ENCODE measurements around the gene MRPL28. TPM values are rescaled to one million over a fixed set of nuclear protein-coding genes. Genes with fewer than 3 reads are reported as not detected.

MRPL28 gene
- total RNA-seq, 1 donor from 2014 or later = 47.8 TPM

GRCh38 chr16:373020-373598 is 2.8 kb upstream of the MRPL28 start:
- DNase-seq (ENCODE audit: low spot score in 2 of 2) = no peak
- no peaks in the 10 kb centered on the region for H3K27me3 ChIP-seq
- peaks cover 8 to 12% of the 10 kb centered on the region in 2 donors for H3K4me1 ChIP-seq
- no peak overlapping the region for H3K4me3 ChIP-seq
- no peak overlapping the region for H3K27ac ChIP-seq
- no peaks in the 10 kb centered on the region for H3K9me3 ChIP-seq
- intact Hi-C loops (cut with DNase I) = no loop called here
- TF ChIP-seq CTCF (IDR thresholded peaks at IDR 0.05) = no peak
- peaks cover 59 to 62% of the 10 kb centered on the region in 2 donors for H3K36me3 ChIP-seq

GRCh38 chr16:372302-372983 is 2.1 kb upstream of the MRPL28 start:
- no peaks in the 10 kb centered on the region for H3K27me3 ChIP-seq
- TF ChIP-seq CTCF (IDR thresholded peaks at IDR 0.05) = no peak
- peaks cover 63 to 68% of the 10 kb centered on the region in 2 donors for H3K36me3 ChIP-seq
- no peak overlapping the region for H3K27ac ChIP-seq
- H3K4me1 ChIP-seq = peaks cover 8 to 12% of the 10 kb centered on the region in 2 donors
- no peak for DNase-seq (ENCODE audit: low spot score in 2 of 2)
- H3K9me3 ChIP-seq = no peaks in the 10 kb centered on the region
- no peak overlapping the region for H3K4me3 ChIP-seq
- intact Hi-C loops (cut with DNase I) = no loop called here

GRCh38 chr16:371515-372301 is 1.4 kb upstream of the MRPL28 start:
- Histone ChIP-seq H3K36me3 (peaks cover 63 to 66% of the 10 kb centered on the region in 2 donors), H3K4me3 (no peak overlapping the region), H3K4me1 (peaks cover 8 to 12% of the 10 kb centered on the region in 2 donors), H3K9me3 (no peaks in the 10 kb centered on the region), H3K27me3 (no peaks in the 10 kb centered on the region), H3K27ac (no peak overlapping the region)
- DNase-seq (ENCODE audit: low spot score in 2 of 2) = no peak
- intact Hi-C loops (cut with DNase I) = no loop called here
- TF ChIP-seq CTCF (IDR thresholded peaks at IDR 0.05) = no peak

DNA sequence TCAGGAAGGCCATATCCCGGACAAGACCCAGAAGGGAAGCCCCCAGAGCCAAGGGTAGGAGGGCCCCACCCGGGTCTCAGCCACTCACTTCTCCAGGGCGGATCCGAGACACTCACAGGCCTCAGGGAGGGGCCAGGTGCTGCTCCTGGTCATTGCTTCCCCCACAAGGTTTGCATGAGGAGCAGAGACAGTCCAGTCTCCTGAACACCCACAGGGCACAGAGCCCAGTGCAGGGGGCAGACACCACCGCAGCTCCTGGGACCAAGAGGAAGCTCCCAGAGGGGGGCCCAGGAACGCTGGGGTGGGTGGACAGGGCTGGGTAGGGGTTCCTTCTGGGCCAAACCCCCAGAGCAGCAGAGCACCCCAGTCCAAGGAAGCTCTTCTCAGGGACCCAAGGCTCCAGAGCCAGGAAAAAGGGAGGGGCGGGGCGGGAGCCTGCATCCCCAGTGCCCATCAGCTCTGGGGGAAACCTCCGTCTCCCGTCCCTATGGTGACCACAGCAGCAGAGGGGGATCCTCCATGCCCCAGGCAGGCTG is 709 bp upstream of the MRPL28 start:
- peak overlapping the region in 1 of 2 donors; percentile 70 for H3K4me3 ChIP-seq
- no peaks in the 10 kb centered on the region for H3K27me3 ChIP-seq
- intact Hi-C loops (cut with DNase I) = loop anchor here (1.0 kb wide), 3 partner anchors 11 to 156 kb away; partner anchors contain the start of gene CAPN15
- no peak for DNase-seq (ENCODE audit: low spot score in 2 of 2)
- no peak for TF ChIP-seq CTCF (IDR thresholded peaks at IDR 0.05)
- peaks cover 63 to 65% of the 10 kb centered on the region in 2 donors for H3K36me3 ChIP-seq
- peak overlapping the region; percentile 36 to 59 for H3K27ac ChIP-seq
- H3K9me3 ChIP-seq = no peaks in the 10 kb centered on the region
- H3K4me1 ChIP-seq = peaks cover 8 to 12% of the 10 kb centered on the region in 2 donors

DNA sequence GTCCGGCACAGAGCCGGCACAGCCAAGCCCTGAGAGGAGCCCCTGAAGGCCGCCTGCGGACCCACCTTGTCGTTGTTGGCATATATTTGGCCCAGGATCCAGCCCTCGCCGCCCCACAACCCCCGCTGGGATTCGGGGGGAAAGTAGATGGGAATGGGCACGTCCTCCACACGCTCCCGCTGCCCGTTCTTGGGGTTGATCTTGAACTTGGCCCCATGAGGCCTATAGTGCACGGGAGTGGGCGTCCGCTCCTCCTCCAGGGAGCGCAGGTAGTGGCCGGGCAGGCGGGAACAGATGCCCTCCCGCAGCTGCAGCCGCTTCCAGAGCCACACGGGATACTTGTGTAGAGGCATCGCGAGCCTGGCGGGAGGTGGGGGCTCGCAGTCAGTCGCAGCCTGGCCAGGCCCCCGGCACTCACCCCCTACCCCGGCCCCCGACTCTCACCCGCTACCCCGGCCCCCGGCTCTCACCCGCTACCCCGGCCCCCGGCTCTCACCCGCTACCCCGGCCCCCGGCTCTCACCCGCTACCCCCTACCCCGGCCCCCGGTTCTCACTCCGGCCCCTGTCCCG is 387 bp downstream of the MRPL28 start:
- H3K4me1 ChIP-seq = peaks cover 8 to 12% of the 10 kb centered on the region in 2 donors
- intact Hi-C loops (cut with DNase I) = loop anchor here (1.0 kb wide), 3 partner anchors 12 to 157 kb away; partner anchors contain the start of gene CAPN15
- no peaks in the 10 kb centered on the region for H3K9me3 ChIP-seq
- no peak overlapping the region for H3K27ac ChIP-seq
- TF ChIP-seq CTCF (IDR thresholded peaks at IDR 0.05) = no peak
- H3K4me3 ChIP-seq = peak overlapping the region; percentile 53 to 70
- no peak for DNase-seq (ENCODE audit: low spot score in 2 of 2)
- H3K27me3 ChIP-seq = no peaks in the 10 kb centered on the region
- peaks cover 57% of the 10 kb centered on the region in 2 donors for H3K36me3 ChIP-seq
